ENCODE data around the gene PPP1R1C.
A peak's percentile ranks its signal among the peaks of the same experiment; 100 is the strongest.
"Not testable (repeated sequence)": the region's sequence is repeated elsewhere in the genome, so short reads cannot be mapped to it uniquely, and the experiment has no call there.

PPP1R1C gene

GRCh38 chr2:182015334-182016109, 29.9 kb downstream of the PPP1R1C start:
- DNase-seq (ENCODE audit: low spot score) = no peak

- no peak for DNase-seq (ENCODE audit: low spot score)
Measured at GRCh38 chr2:182018218-182018617, 32.6 kb downstream of the PPP1R1C start.

GRCh38 chr2:182019731-182020130, 34.1 kb downstream of the PPP1R1C start:
- no peak for DNase-seq (ENCODE audit: low spot score)

GRCh38 chr2:182020286-182021070, 34.8 kb downstream of the PPP1R1C start:
- DNase-seq (ENCODE audit: low spot score) = no peak

DNA sequence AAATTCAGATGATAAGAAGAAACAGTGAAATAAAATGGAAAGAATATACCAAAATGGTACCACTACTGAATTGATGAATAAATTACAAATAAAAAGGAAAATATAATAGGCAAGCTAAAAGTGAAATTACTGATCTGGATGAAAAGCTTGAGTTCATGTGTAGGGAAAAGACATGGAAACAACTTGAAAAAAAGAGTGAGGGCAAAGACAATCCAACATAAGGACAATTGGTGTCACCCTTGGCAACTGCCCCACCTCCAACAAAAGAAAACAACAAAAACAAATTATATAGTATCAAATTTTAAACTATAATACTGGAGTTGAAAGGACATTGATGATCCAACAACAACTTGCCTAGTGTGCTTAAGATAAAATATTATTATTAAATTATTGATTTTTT, 37.6 kb downstream of the PPP1R1C start:
- no peak for DNase-seq (ENCODE audit: low spot score)

DNA sequence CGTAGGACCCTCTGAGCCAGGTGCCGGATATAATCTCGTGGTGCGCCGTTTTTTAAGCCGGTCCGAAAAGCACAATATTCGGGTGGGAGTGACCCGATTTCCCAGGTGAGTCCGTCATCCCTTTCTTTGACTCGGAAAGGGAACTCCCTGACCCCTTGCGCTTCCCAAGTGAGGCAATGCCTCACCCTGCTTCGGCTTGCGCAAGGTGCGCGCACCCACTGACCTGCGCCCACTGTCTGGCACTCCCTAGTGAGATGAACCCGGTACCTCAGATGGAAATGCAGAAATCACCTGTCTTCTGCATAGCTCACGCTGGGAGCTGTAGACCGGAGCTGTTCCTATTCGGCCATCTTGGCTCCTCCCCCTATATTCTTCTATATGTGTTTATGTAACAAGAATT, 45.2 kb downstream of the PPP1R1C start:
- not testable (repeated sequence) for DNase-seq (ENCODE audit: low spot score)

DNA sequence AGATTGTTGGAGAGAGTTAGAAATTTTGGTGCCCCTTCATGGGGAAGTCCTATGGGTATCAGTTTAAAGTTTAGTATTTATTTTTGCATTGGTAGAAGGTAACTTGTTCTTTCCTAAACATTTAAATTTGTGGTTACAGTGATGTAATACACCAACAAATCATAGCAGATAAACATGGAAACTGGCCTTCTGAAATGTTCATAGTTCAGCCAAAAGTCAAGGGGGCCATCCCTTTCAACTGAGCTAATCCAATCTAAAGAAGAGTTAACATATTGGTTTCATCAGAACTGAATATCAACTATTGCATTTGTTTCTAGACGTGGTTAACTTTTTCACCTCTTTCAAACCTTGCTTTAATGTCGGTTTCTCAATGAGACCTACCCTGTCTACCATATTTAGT, 46.3 kb downstream of the PPP1R1C start:
- no peak for DNase-seq (ENCODE audit: low spot score)

DNA sequence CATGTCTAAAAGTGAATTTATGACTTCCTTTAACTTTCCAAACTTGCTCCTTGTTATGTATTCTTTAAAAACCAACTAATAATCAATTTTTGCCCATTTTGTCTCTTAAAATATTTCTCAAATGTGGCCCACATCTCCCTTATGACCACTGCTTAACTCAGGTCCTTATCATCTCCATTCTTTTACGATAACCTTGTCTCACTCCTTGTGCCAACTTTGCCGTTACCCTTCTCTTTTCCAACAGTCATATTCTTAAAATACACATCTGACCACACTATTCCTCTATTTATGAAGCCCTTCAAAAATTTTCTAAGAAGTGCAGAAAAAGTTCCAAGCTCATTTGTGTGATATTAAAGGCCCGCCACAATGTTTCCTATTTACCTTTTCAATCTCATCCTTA, 47.8 kb downstream of the PPP1R1C start:
- DNase-seq (ENCODE audit: low spot score) = no peak

- no peak for DNase-seq (ENCODE audit: low spot score)
Measured at GRCh38 chr2:182038576-182038975, 52.9 kb downstream of the PPP1R1C start.

- DNase-seq (ENCODE audit: low spot score) = no peak
Measured at GRCh38 chr2:182043021-182043420, 57.4 kb downstream of the PPP1R1C start.

DNA sequence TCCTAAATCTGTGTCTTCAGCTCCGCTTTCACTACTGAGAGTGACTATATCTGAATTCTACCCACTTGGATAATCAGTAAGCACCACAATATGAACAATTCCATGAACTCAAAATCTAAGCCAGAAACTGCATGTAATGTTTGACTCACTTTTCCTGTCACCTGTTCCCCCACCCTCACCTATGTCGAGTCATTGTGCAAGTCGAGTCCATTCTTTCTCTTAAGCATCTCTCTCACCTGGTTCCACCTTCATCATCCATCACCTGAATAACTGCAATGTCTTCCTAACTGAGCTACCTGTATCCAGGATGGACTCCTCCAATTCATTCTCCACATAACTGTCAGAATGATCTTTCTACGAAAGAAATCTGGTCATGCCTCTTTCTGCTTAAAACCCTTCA, 58.2 kb downstream of the PPP1R1C start:
- DNase-seq (ENCODE audit: low spot score) = no peak

DNA sequence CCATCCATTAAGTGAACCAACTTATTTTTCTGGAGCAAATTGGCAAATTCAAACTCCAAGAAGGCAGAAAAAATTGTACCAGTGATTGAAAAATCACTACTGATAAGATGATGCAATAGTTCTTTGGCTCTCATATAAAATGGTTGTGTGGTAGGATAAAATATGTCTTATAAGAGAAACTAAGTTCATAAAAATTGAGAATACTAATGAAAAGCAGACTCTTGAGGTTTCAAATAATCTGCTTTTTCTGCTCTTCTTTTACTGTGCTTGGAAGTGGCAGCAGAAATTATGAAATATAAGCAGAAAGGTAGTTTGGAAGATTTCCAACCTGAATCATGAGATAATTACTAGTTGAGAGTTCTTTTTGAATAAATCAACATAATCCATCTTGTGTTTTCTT, 61.9 kb downstream of the PPP1R1C start:
- DNase-seq (ENCODE audit: low spot score) = no peak

- DNase-seq (ENCODE audit: low spot score) = no peak
Measured at GRCh38 chr2:182048088-182048487, 62.4 kb downstream of the PPP1R1C start.

DNA sequence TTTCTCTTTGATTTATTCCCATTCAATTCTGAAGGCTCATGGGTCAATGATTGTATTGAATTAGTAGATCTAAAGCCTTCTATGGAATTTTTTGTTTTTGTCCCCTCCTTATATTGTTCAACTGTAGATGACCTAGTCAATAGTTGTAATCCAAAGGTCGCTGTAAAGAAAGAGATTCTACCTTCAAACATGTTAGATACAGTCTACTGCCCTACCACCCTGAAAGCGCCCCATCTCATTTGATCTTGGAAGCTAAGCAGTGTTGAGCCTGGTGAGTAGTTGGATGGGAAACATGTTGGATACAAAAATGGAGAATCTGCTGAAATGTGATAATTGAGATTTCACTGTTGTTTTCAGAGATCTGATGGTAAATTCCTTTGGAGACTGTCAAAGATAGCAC, 63.0 kb downstream of the PPP1R1C start:
- no peak for DNase-seq (ENCODE audit: low spot score)

- DNase-seq (ENCODE audit: low spot score) = no peak
Measured at GRCh38 chr2:182049372-182050148, 63.9 kb downstream of the PPP1R1C start.

GRCh38 chr2:182050333-182051135, 64.9 kb downstream of the PPP1R1C start:
- peak; percentile 21 for DNase-seq (ENCODE audit: low spot score)

DNA sequence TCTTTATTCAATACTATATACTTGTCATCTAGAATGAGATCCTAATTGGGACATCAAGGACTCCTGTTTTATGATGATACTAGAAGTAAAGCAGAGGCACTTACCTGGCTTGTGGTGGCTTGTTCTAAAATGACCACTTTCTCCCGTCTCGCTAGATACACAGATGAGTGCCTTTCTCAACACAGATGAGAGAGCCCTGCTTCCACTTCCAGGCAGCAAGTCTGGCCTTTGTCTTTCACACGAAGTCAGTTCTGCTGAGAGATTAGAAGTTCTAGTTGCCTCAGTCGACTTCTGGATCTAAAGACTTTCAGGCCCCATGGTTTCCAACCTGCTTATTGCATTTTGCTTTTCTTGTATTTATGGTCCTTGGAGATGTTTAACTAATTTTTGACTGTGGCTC, 70.3 kb downstream of the PPP1R1C start:
- DNase-seq (ENCODE audit: low spot score) = no peak

GRCh38 chr2:182057002-182057401, 71.3 kb downstream of the PPP1R1C start:
- no peak for DNase-seq (ENCODE audit: low spot score)

DNA sequence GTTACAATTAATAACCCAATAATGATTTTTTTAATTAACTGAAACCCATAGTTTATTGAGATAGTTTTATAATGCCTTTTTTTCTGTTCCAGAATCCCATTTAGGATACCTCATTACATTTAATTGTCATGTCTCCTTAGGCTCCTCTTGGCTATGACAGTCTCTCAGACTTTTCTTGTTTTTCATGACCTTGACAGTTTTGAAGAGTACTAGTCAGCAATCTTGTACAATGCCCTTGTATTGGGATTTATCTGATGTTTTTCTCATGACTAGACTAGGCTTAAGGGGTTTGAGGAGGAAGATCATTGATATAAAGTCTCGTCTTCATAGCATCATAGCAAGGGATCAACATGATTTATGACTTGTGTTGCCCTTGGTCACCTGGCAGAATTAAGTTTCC, 72.4 kb downstream of the PPP1R1C start:
- no peak for DNase-seq (ENCODE audit: low spot score)

GRCh38 chr2:182061739-182062138, 76.1 kb downstream of the PPP1R1C start:
- DNase-seq (ENCODE audit: low spot score) = no peak

- no peak for DNase-seq (ENCODE audit: low spot score)
Measured at GRCh38 chr2:182062329-182062972, 76.8 kb downstream of the PPP1R1C start.
